ENCODE data around the gene BMP8B.
"Not testable (repeated sequence)": the region's sequence is repeated elsewhere in the genome, so short reads cannot be mapped to it uniquely, and the experiment has no call there.

BMP8B gene

DNA sequence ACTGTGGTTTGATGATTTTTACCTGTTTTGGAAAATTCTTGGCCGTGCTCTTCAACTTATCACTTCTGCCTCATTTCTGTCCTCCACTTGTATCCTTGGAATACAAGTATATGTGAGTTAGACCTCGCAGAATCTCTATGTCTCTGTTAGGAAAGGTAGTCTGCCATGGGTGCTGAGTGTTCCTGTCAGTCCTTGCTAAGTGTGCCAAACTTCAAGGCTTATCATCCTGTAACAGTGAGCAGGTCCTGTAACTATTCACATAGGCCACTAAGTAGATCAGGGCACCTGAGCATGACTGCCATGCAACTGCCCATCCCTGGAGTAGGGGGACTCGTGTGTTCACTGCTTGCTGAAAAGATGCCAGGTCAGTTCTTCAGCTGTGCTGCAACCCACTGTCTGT lies 24.2 kb upstream of the BMP8B start:
- no peak for DNase-seq (ENCODE audit: low read depth)

DNA sequence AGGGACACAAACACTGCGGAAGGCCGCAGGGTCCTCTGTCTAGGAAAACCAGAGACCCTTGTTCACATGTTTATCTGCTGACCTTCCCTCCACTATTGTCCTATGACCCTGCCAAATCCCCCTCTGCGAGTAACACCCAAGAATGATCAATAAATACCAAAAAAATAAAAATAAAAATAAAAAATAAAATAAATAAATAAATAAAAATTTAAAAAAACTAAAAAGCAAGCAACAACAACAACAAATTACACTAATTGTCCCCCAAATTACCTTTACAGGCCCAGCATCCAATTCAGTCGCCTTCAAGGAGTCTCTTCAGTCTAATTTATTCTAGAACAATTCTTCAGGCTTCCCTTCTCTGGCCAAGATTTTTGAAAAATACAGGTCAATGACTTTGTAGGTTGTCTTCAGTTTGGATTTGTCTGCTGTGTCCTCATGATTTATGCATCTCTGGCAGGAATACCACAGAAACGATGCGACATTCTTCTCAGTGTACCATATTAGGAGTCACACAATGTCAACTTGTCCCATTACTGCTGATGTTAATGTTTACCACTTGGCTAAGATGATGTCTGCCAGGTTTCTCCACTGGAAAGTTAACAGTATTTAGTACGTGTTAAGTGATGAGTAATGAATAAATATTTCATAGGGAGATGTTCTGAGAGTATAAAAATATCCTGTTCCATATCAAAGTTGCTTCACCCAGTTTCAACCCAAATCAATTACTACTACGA lies 20.3 kb upstream of the BMP8B start:
- DNase-seq (ENCODE audit: low read depth), result no peak

DNA sequence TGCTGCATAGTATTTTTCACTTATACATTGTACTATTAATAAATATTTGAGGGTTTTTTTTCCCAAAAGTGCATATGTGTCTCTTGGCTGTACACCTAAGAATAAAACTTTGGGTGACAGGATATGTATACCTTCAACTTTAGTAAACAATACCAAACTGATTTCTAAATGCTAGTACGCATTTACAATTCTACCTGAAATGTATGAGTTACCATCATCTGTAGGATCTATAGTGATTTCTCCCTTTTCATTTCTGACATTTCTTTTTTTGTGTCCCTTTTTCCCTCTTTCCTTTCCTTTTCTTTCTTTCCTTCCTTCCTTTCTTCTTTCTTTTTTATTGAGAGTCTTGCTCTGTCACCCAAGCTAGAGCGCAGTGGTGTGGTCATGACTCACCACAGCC lies 16.7 kb upstream of the BMP8B start:
- no peak for DNase-seq (ENCODE audit: low read depth)

DNA sequence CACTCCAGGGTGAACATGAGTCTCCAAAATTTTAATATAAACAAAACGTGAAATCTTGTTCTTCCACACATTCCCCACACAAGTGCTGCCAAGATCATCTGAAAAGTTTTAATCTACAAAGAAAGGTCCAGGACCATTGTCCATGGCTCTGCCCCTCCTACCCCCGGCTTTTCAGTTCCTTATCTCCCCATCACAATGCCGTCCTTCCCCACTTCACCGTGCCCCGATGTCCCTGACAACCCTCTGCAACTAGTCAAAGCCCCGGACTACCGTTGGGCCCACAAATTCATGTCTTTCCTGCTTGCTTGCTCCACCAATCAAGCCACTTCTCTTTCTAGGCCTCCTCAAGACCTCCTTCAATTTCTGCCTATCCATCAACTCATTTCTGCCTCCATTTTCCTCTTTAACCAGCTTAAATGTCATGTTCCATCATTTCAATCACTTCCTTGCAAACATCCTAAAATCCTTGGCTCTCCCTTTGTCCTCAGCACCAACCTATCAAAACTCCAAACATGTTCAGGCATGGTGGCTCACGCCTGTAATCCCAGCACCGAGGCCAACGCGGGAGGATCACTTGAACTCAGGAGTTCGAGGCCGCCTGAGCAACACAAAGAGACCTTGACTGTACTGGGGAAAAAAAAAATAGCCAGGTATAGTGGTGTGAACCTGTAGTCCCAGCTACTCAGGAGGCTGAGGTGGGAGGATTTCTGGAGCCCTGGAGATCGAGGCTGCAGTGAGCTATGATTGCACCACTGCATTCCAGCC lies 14.0 kb upstream of the BMP8B start:
- no peak for DNase-seq (ENCODE audit: low read depth)

DNA sequence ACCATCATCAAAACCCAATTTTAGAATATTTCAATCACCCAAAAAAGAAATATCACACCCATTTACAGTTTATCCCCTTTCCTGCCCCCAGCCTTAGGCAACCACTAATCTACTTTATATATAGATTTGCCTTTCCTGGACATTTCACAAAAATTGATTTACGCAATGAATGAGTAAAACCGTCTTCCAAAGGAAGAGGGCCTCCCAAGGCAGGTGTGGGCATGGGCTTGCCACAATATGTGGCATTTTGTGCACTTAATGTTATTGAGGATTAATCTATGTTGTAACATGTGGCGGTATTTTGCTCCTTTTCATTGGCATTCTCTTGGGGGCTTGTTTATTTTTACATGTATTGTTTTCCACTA lies 11.8 kb upstream of the BMP8B start:
- DNase-seq (ENCODE audit: low read depth), result no peak

DNA sequence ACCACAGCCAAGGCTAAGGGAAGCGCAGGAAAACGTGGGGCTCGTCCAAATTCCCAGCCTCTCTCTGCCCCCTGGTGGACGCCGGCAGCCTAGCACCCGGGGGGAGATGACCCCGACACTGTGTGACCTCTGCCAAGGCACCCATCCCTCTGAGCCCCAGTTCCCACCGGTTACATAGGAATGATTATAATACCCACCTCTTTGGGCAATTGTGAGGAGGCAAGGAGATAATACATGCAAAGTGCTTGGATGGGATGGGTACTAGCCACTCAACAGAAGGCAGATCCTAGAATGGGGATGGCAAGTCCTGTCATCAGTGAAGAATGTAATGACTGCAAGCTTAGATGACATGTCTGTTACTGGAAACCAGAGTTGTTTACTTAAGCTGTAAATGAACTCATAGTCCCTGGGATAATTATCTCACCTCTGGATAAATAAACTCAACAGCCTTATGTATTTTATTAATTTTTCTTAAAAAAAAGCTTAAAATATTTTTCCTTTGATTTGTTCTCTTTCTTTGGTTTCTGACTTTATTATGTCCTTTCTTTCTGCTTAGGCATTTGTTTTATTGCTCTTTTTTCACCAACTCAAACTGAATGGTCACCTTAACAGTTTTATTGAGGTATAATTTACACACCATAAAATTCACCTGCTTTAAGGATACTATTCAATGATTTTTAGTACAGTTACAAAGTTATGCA lies 11.3 kb upstream of the BMP8B start:
- peak; percentile 42 for DNase-seq (ENCODE audit: low read depth)

DNA sequence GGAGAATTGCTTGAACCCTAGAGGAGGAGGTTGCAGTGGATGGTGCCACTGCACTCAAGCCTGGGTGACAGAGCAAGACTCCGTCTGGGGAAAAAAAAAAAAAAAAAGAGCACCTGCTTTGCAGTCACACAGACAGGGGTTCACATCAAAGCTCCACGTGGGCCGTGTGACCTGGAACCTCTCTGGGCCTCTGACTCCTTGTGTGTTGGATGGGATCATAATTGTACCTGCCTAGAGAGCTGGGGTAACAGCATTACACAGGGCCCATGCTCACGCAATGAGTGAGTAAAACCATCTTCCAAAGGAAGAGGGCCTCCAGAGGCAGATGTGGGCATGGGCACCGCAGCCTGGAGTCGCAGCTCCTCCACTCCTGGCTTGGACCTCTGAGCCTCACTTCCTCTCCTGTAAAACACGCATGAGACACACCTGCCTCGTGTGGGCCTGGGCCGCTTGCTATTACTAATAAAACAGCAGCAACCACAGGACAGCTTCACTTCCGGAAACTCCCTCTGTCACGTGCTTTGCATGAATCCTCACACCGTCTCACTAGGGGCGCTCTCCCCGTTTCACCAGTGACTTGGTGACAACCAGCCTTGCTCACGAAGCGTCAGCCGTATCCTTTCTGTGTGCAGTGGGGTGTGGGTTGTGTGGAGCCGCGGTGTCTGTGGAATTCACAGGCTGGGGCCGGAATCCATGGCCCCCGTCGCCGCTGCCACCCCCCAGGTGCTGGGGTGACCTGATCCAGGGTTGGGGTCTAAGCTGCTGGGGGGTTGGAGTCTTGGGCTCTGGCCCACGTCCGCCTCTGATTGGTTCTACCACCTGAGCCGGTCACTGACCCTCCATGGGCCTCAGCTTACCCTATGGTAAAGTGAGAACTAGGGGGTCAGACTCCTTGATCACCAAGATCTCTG lies 10.4 kb upstream of the BMP8B start:
- peak; percentile 85 for DNase-seq (ENCODE audit: low read depth)

DNA sequence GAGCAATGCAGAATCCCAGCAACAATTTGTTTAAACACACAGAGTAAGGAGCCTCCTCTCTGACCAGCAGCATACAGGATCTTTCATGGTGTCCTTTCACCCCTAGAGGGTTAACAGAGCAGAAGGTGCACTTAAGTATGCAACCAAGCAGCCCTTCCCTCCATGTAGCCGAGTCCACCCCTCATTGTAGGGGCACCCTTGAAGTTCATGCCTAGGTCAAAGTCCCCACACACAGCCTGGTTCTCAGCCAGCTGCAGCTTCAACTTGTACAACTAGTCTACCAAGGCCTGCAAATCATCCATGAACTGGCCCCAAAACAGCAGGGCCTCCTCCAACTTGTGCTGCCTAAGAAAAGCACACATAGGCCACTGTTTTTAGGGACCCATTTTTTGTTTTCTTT lies 7.0 kb upstream of the BMP8B start:
- DNase-seq (ENCODE audit: low read depth), result no peak

DNA sequence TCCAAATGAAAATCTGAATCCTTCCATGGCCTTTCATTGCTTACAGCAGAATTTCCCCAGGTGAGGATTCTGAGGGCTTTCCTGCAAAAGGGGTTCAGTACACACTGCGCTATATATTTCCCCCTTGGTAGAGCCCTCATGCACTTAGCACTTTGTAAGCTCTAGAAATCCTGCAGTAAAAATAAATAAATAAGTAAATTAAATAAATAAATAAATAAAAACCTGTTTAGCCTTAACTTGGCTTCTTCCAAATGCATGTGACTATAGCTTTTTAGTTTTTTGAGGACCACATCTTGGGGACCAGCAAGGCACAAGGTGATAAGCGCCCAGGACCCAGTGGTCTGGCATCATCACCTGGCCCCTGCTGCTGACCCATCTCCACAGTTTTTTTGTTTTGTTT lies 3.2 kb upstream of the BMP8B start:
- no peak for DNase-seq (ENCODE audit: low read depth)

DNA sequence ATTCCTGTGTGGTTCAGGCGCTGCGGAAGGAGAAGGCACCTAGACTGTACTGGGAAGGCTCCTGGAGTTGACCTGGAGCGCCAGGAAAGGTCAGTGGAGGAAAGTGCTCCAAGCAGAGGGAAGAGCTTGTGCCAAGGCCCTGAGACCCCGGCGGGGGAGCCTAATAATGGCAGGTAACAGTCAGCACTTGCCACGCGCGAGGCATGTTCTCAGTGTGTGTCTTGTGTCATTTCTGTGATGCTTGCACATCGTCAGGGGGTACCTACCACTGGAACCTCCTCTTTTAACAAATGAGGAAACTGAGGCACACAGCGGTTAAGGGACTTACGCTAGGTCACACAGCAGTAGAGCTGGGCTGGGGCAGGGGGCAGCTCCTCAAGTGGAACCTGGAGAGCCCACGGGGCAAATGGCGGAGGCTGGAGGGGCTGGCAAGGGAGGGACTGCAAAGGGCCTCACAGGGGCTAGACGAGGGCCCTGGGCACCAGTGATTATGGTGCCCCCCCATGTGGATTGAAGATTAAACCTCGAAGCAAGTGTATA lies 976 bp upstream of the BMP8B start:
- no peak for DNase-seq (ENCODE audit: low read depth)

DNA sequence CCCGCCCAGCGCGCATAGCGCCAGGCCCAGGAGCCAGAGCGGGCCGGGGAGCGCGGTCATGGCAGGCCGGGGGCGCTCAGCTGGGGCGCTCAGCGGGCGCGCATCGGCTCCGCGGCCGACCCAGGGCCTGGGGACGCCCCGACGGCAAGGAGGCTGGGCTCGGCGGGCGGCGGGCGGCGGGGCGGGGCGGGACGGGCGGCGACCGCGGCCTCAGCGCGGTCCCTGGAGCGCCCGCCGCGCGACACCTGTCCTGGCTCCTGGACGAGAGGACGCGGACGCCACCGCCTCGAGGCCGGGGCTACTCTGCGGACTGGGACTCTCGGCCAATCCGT lies 273 bp downstream of the BMP8B start:
- no peak for DNase-seq (ENCODE audit: low read depth)

DNA sequence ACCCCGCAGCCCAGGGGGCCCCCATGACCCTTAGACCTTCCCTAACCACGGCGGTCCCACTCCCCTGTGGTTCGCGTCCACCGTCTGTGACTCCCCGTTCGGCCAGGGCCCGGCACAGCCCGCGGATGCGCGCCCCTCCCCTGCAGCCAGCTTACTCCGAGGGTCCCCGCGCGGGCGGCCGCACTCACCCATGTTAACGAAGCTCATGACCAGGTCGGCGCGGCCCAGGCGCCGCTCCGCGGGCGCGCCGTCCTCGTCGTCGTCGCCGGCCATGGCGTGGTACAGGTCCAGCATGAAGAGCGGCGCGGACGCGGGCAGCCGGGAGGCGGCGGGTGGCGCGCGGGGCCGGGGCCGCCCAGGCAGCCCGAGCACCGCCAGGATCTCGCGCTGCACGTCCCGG lies 701 bp downstream of the BMP8B start:
- DNase-seq (ENCODE audit: low read depth), result not testable (repeated sequence)

DNA sequence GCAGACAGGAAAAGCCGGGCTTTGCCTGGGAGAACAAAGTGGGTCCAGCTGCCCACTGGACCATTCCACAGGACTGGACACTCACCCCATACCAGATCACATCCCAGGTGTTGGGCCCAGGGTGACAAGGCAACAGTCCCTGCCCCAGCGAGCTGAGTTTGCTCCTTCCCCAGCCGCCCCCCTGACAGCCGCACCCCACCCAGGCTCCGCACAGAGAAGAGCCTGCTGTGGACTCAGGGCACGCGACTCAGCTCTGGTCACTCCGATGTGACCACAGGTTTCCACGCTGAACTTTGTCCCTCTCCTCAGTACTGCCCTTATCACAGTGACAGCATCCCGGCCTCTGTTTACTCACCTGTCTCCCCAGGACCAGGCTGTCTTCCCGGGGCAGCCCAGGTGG lies 1.2 kb downstream of the BMP8B start:
- DNase-seq (ENCODE audit: low read depth), result no peak

DNA sequence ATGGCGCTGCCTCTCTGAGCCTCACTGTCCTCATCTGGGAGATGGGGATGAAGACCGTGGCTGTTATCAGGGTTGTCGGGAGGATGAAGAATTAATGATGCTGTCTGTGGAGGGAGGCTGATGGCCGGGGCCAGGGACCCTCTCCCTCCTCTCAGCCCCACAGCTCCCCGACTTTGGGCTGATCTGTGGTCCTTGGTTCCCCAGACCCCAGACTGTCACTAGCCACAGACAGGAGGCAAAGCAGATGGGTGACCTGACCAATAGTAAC lies 1.6 kb downstream of the BMP8B start:
- not testable (repeated sequence) for DNase-seq (ENCODE audit: low read depth)

DNA sequence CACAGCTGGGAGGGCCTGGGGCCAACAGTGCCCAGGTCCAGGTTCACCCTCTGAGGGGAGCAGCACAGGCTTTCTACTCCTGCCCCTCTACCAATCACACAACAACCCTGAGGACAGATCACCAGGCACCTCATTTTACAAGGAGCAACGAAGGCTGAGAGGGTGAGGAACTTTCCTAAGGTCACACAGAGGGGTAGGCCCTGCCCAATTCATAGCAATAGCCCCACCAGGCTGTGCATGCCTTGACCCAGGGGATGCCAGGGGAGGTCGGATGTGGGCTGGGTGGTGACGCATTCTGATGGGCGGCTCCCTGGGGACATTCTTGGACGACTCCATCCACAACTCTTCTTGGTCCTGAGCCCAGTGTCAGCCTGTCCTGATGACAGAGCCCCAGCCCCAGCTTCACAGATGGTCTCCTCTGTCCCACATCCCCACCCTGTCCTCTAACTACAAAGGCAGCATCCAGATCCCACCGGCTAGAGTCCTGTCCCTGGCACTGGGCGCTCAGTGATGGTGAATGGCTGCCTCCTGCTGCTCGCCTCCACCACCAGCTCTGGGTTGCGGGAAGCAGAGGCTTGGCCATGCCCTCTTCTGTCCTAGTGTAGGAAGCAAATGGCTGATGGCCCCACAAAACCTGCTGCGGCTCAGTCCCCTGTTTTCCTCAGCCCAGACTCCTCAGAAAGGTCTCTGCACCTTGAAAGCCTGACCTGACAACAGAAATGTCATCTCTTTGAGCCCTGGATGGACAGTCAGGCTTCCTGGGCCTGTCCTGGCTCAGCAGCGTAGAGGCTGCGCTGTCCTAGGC lies 2.2 kb downstream of the BMP8B start:
- DNase-seq (ENCODE audit: low read depth), result not testable (repeated sequence)

DNA sequence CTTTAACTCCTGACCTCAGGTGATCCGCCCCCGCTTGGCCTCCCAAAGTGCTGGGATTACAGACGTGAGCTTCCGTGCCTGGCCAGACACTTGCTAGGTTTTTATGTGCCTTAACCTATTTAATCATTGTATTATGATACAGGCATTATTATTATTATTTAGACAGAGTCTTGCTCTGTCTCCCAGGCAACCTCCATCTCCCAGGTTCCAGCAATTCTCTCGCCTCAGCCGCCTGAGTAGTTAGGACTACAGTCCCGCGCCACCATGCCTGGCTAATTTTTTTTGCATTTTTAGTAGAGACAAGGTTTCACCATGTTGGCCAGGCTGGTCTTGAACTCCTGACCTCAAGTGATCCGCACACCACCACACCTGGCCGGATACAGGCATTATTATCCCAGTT lies 6.0 kb downstream of the BMP8B start:
- DNase-seq (ENCODE audit: low read depth), result not testable (repeated sequence)

DNA sequence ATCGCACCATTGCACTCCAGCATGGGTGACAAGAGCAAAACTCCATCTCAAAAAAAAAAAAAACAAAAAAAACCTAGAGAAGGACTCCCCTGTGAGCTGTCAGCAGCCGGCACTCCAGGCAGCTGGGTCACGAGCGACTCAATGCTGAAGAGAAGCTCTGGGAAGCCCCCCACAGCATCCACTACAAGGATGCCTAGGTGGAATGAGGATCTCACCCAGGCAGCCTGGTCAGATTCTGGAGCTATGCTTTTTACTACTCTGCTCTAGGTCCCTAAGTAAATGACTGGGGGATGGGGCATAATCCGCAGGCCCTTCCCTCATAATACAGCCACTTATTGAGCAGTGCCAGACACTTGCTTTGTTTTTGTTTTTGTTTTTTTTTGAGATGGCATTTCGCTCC lies 6.6 kb downstream of the BMP8B start:
- no peak for DNase-seq (ENCODE audit: low read depth)

DNA sequence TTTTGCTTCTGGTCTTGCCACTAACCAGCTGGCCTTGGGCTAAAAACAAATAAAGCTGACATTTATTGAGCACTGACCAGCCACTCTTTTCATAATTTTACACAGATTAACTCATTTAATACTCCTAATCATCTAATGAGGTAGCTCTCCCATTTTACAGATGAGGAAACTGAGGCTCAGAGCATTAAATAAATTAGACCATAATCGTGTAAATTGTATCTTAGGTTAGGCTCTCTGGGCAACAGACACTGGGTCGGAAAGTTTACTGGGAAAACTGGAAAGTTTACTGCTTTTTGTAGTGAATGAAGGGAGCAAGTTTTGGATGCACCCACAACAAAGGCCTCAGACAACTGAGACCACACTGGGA lies 7.3 kb downstream of the BMP8B start:
- DNase-seq (ENCODE audit: low read depth), result no peak

DNA sequence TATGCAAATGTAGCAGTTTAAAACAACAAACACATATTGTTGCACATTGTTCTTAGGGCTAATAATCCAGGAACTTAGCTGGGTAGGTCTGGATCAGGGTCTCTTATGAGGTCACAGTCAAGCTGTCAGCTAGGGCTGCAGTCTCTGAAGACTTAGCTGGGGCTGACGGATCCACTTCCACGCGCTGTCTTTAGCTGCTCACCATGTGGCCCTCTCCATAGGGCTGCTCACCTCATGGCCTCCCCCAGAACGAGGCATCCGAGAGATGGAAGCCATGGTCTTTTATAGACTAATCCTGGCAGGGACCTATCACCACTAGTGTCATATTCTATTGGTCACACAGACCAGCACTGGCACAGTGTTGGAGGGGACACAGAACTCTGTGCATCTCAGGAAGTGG lies 8.8 kb downstream of the BMP8B start:
- DNase-seq (ENCODE audit: low read depth), result no peak

DNA sequence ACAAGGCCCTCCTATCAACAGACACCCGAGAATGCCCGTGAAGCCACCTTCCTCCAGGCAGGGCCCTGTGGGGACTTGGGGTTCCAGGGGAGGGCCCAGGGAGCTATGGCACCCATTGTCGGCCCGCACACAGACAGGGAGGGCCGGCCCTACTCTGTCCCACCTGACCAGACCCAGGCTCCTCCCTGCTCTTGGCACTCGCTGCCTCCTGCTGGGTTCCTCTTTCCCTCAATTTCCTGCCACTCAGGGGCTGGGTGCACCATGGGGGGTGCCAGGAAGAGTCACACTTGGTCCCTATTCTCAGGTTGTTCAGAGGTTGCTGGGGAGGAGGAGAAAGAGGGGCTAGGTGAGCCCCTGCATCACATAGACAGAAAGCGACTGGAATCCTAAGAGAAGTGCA lies 9.5 kb downstream of the BMP8B start:
- no peak for DNase-seq (ENCODE audit: low read depth)

DNA sequence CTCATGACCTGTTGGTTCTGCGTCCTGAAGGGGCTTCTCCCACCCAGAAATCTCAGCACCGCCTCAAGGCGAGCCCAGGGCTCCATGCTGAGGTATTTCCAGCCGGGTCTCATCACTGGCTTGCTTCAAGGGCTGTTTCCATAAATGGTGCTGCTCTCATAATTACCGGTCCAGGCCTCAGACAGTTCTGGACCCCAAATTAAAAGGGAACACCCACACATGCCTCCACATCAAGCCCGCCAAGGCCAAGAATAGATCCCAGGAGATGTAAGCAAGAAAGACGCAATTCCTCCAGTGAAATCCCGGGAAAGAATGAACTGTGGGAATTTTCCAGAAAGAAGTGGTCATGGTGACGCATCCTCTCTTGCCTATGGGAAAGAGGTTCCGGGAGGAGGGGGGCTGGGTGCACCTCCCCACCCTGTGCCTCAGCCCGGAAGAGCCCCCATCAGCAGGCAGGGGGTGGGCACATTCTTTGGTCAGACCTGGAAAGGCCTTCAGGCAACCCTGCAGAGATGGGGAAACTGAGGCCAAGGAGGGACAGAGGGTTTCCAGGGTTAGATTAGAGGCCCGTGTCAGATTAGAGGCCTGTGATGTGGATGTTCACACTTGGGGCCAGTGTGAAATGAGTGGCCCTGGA lies 10.1 kb downstream of the BMP8B start:
- DNase-seq (ENCODE audit: low read depth), result not testable (repeated sequence)

All from T-helper 22 cell (primary cell).